GM19240 (cell line): ENCODE results near the gene ATP6V0E2.

ENCODE experiments used
- DNase-seq: peaks from one replicate; pipeline ENCODE4 v3.0.0; 2011; ENCODE audit warnings: low spot score; ENCODE audit not compliant: insufficient read length

Gene ATP6V0E2

GRCh38 chr7:149838224-149838991, 35.4 kb upstream of the ATP6V0E2 start, which contains the start of gene ZNF862:
Gene ZNF862, plus strand, starts transcription at chr7:149838375. Its CDS starts 237 bp downstream, at chr7:149838612.
- peak; percentile 100 for DNase-seq

- no peak for DNase-seq
Measured at GRCh38 chr7:149838992-149839408, 34.8 kb upstream of the ATP6V0E2 start.

- no peak for DNase-seq
Measured at GRCh38 chr7:149839933-149840332, 33.8 kb upstream of the ATP6V0E2 start.

- no peak for DNase-seq
Measured at GRCh38 chr7:149843566-149843965, 30.2 kb upstream of the ATP6V0E2 start.

GRCh38 chr7:149844445-149844844, 29.3 kb upstream of the ATP6V0E2 start:
- DNase-seq: no peak

- no peak for DNase-seq
Measured at GRCh38 chr7:149845257-149845980, 28.4 kb upstream of the ATP6V0E2 start.

- DNase-seq: no peak
Measured at GRCh38 chr7:149846021-149846420, 27.7 kb upstream of the ATP6V0E2 start.

GRCh38 chr7:149846436-149847046, 27.2 kb upstream of the ATP6V0E2 start:
- DNase-seq: no peak

GRCh38 chr7:149849174-149849573, 24.6 kb upstream of the ATP6V0E2 start:
- DNase-seq: no peak

- DNase-seq: no peak
Measured at GRCh38 chr7:149850007-149850594, 23.7 kb upstream of the ATP6V0E2 start.

GRCh38 chr7:149850716-149851115, 23.1 kb upstream of the ATP6V0E2 start:
- DNase-seq: no peak

GRCh38 chr7:149851449-149851848, 22.3 kb upstream of the ATP6V0E2 start:
- no peak for DNase-seq

- DNase-seq: no peak
Measured at GRCh38 chr7:149853157-149853556, 20.6 kb upstream of the ATP6V0E2 start.

- no peak for DNase-seq
Measured at GRCh38 chr7:149854611-149855360, 19.0 kb upstream of the ATP6V0E2 start.

- no peak for DNase-seq
Measured at GRCh38 chr7:149855361-149856305, 18.1 kb upstream of the ATP6V0E2 start.

- no peak for DNase-seq
Measured at GRCh38 chr7:149856583-149856982, 17.2 kb upstream of the ATP6V0E2 start.

GRCh38 chr7:149859369-149859768, 14.4 kb upstream of the ATP6V0E2 start:
- DNase-seq: no peak

- DNase-seq: no peak
Measured at GRCh38 chr7:149859876-149860275, 13.9 kb upstream of the ATP6V0E2 start.

GRCh38 chr7:149860821-149861727, 12.7 kb upstream of the ATP6V0E2 start:
- no peak for DNase-seq
